Neural cell (in vitro differentiated cells): ENCODE measurements around the gene TSPAN16. TPM values are rescaled to one million over a fixed set of nuclear protein-coding genes. Genes with fewer than 3 reads are reported as not detected.

Source experiments
- H2AFZ ChIP-seq: fragments of 200-600, 300-800 bp; sonication (generic), shearing (Covaris generic); 2 replicates; pipeline ENCODE4 v1.6.0; 2014; ENCODE audit warnings: low read depth, mild to moderate bottlenecking, antibody characterized with exemption, low read length, moderate library complexity
- H3F3A ChIP-seq: fragments of 200-600 bp; shearing (Covaris generic); 2 replicates; pipeline ENCODE4 v1.6.1; 2016; ENCODE audit warnings: mild to moderate bottlenecking, moderate library complexity, mixed read lengths, antibody characterized with exemption, low read length; ENCODE audit not compliant: insufficient read depth, poor library complexity, severe bottlenecking
- H3K27ac ChIP-seq: fragments of 200-600, 300-800 bp; sonication (generic), shearing (Covaris generic); 2 replicates; pipeline ENCODE4 v1.5.1; 2014; ENCODE audit warnings: mild to moderate bottlenecking, low read length, moderate library complexity
- H3K27me3 ChIP-seq: fragments of 300-800, 200-600 bp; sonication (generic), shearing (Covaris generic); 2 replicates; pipeline ENCODE4 v1.6.0; 2014; ENCODE audit warnings: mild to moderate bottlenecking, low read depth, low read length, moderate library complexity; ENCODE audit not compliant: insufficient read depth
- H3K36me3 ChIP-seq: fragments of 300-800, 200-600 bp; sonication (generic), shearing (Covaris generic); 2 replicates; pipeline ENCODE4 v1.5.1; 2014; ENCODE audit warnings: mild to moderate bottlenecking, antibody characterized with exemption, low read length, moderate library complexity; ENCODE audit not compliant: insufficient read depth
- H3K4me2 ChIP-seq: fragments of 300-800, 200-600 bp; sonication (generic), shearing (Covaris generic); 2 replicates; pipeline ENCODE4 v1.6.0; 2014; ENCODE audit warnings: mild to moderate bottlenecking, low read length
- H3K4me3 ChIP-seq: fragments of 300-800, 200-600 bp; sonication (generic), shearing (Covaris generic); 2 replicates; pipeline ENCODE4 v1.5.1; 2014; ENCODE audit warnings: mild to moderate bottlenecking, low read length, moderate library complexity
- H3K79me2 ChIP-seq: fragments of 200-600 bp; shearing (Covaris generic); replicated peaks from 2 replicates; pipeline ENCODE4 v1.6.0; 2014; ENCODE audit warnings: mild to moderate bottlenecking, low read length, moderate library complexity; ENCODE audit not compliant: insufficient read depth
- H3K9ac ChIP-seq: fragments of 300-800, 200-600 bp; sonication (generic), shearing (Covaris generic); 2 replicates; pipeline ENCODE4 v1.6.1; 2016; ENCODE audit warnings: mild to moderate bottlenecking, low read length, mixed read lengths
- H3K9me2 ChIP-seq: fragments of 200-600 bp; shearing (Covaris generic); 2 replicates; pipeline ENCODE4 v1.6.1; 2016; ENCODE audit warnings: mild to moderate bottlenecking, low read length, mixed read lengths; ENCODE audit not compliant: insufficient read depth
- H3K9me3 ChIP-seq: fragments of 200-600, 300-800 bp; sonication (generic), shearing (Covaris generic); 2 replicates; pipeline ENCODE4 v1.6.1; 2016; ENCODE audit warnings: mild to moderate bottlenecking, mixed run types, low read length, moderate library complexity, mixed read lengths
- H4K20me1 ChIP-seq: fragments of 200-600 bp; shearing (Covaris generic); 2 replicates; pipeline ENCODE4 v1.6.1; 2016; ENCODE audit warnings: mild to moderate bottlenecking, mixed run types; ENCODE audit not compliant: insufficient read depth
- CTCF ChIP-seq: fragments of 450-650 bp; IDR thresholded peaks from 2 replicates; pipeline ENCODE4 v1.5.1; 2014; ENCODE audit warnings: antibody characterized with exemption, mild to moderate bottlenecking, moderate library complexity; ENCODE audit not compliant: poor library complexity, severe bottlenecking
- EZH2 ChIP-seq: fragments of 200-600, 300-800 bp; shearing (Covaris generic), sonication (generic); IDR thresholded peaks from 2 replicates; pipeline ENCODE4 v1.6.1; 2014; ENCODE audit warnings: antibody characterized with exemption, low read length, borderline replicate concordance, mild to moderate bottlenecking; ENCODE audit not compliant: insufficient read depth, poor library complexity, severe bottlenecking
- MXI1 ChIP-seq: fragments of 450-650 bp; conservative IDR thresholded peaks from 2 replicates; pipeline ENCODE4 v1.6.1; 2014; ENCODE audit warnings: antibody characterized with exemption, mild to moderate bottlenecking; ENCODE audit not compliant: poor library complexity, severe bottlenecking
- POLR2AphosphoS5 ChIP-seq: IDR thresholded peaks from 2 replicates; pipeline ENCODE4 v1.6.1; 2012
- RAD21 ChIP-seq: fragments of 450-650 bp; conservative IDR thresholded peaks from 2 replicates; pipeline ENCODE4 v1.6.1; 2014; ENCODE audit warnings: antibody characterized with exemption, mild to moderate bottlenecking, moderate library complexity
- REST ChIP-seq: IDR thresholded peaks from 2 replicates; pipeline ENCODE4 v1.6.1; 2012; ENCODE audit warnings: borderline replicate concordance
- TAF1 ChIP-seq: IDR thresholded peaks from 2 replicates; pipeline ENCODE4 v1.6.1; 2012; ENCODE audit warnings: low read depth
- polyA plus RNA-seq: library from polyadenylated mRNA; depleted of rRNA; stranded (reverse); fragments of >200 nt; gene quantifications from 2 replicates; pipeline ENCODE4 v1.2.3, GENCODE V29; 2014

The TSPAN16 gene
- polyA plus RNA-seq, 1 donor from 2014 or later, result not detected

- Histone ChIP-seq H3K4me3 (no peak overlapping the region), H3K27ac (no peak overlapping the region)
Observed at GRCh38 chr19:11260996-11261395, 35.0 kb upstream of the TSPAN16 start.

GRCh38 chr19:11261431-11261970, 34.5 kb upstream of the TSPAN16 start:
- H3K27me3 ChIP-seq, result peaks cover 12% of the 10 kb centered on the region
- peak overlapping the region; percentile 64 for H3K4me3 ChIP-seq
- no peaks in the 10 kb centered on the region for H3K9me2 ChIP-seq
- H4K20me1 ChIP-seq, result no peaks in the 10 kb centered on the region
- H3K9ac ChIP-seq, result no peak overlapping the region
- TF ChIP-seq CTCF (no peak), RAD21 (no peak), POLR2AphosphoS5 (no peak), EZH2 (no peak), MXI1 (no peak), TAF1 (no peak), REST (no peak)
- H3K36me3 ChIP-seq, result no peaks in the 10 kb centered on the region
- H3K27ac ChIP-seq, result no peak overlapping the region
- H3F3A ChIP-seq, result no peaks in the 10 kb centered on the region
- no peaks in the 10 kb centered on the region for H3K9me3 ChIP-seq
- no peak overlapping the region for H2AFZ ChIP-seq
- H3K4me2 ChIP-seq, result no peak overlapping the region
- no peaks in the 10 kb centered on the region for H3K79me2 ChIP-seq

More at GRCh38 chr19:11260996-11261395, 35.0 kb upstream of the TSPAN16 start:
- Histone ChIP-seq H4K20me1 (no peaks in the 10 kb centered on the region), H3K9me2 (no peaks in the 10 kb centered on the region), H3K9me3 (no peaks in the 10 kb centered on the region), H3F3A (no peaks in the 10 kb centered on the region), H3K4me2 (no peak overlapping the region), H3K79me2 (no peaks in the 10 kb centered on the region), H3K27me3 (peaks cover 12% of the 10 kb centered on the region), H2AFZ (no peak overlapping the region), H3K36me3 (no peaks in the 10 kb centered on the region), H3K9ac (no peak overlapping the region)
- TF ChIP-seq POLR2AphosphoS5 (no peak), RAD21 (no peak), CTCF (no peak), MXI1 (no peak), EZH2 (no peak)
